Uterus (tissue), 2 donors: ENCODE measurements around the gene KDM8.

ENCODE experiments used
- POLR2A ChIP-seq, 2 donors: fragments of 450-650 bp; IDR thresholded peaks; one replicate each; pipeline ENCODE4 v1.6.1; 2016; ENCODE audit warnings: antibody characterized with exemption in 2 of 2, mild to moderate bottlenecking in 1 of 2, moderate library complexity in 1 of 2
- TF ChIP-seq, protein P1 (sequence below), 4 experiments: fragments of 200-600 bp in 2 of 4; fragments of 450-650 bp in 2 of 4; sonication (generic) in 2 of 4; IDR thresholded peaks; one replicate each; pipeline ENCODE4 v1.5.1; 2016 to 2019; ENCODE audit warnings: antibody characterized with exemption in 4 of 4, mild to moderate bottlenecking in 2 of 4, moderate library complexity in 1 of 4

DNA sequence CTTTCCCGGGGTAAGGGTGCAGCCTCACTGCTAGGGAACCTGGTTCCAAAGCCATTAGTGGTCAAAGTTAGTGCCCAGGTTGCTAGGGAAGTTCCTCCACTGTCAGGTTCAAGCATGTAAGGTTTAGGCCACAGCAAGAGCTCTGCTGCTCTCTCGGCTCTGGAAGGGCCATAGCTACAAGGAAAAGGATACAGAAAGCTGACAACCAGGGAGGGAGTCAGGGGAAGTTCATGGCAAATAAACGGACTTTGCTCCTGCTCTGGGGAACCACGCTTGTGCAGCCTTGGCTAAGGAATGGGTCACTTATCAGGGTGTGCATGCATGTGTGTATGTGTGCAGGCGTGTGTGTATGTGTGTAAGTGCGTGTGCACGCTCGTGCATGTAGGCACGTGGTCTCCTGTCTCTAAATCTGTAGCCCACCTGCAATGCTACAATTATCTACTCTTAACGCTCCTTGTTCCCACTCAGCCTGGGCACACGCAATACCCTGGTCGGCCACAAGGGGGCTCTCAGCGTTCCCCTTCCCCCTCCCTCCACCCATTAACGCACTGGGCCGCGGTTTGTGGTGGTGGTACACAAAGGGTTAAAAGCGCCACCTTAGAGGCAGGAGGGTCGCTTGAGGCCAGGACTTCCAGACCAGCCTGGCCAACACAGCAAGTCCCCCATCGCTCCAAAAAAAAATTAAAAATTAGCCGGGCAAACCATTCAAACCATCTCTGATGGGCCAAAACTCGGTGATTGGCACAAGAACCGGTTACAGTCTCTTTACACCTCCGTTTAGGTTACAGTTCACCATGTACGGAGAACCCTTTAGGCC lies 48.4 kb upstream of the KDM8 start:
- TF ChIP-seq POLR2A (IDR thresholded peaks at IDR 0.05) = no peak
- TF ChIP-seq, protein P1, sequence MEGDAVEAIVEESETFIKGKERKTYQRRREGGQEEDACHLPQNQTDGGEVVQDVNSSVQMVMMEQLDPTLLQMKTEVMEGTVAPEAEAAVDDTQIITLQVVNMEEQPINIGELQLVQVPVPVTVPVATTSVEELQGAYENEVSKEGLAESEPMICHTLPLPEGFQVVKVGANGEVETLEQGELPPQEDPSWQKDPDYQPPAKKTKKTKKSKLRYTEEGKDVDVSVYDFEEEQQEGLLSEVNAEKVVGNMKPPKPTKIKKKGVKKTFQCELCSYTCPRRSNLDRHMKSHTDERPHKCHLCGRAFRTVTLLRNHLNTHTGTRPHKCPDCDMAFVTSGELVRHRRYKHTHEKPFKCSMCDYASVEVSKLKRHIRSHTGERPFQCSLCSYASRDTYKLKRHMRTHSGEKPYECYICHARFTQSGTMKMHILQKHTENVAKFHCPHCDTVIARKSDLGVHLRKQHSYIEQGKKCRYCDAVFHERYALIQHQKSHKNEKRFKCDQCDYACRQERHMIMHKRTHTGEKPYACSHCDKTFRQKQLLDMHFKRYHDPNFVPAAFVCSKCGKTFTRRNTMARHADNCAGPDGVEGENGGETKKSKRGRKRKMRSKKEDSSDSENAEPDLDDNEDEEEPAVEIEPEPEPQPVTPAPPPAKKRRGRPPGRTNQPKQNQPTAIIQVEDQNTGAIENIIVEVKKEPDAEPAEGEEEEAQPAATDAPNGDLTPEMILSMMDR (IDR thresholded peaks at IDR 0.05) = peak; percentile 73 to 95 (median 84)
